Measurements from ENCODE around the gene KIF1B.

The KIF1B gene

GRCh38 chr1:10378081-10378841 lies 167.9 kb downstream of the KIF1B start:
- Histone ChIP-seq H3K4me3 (ENCODE audit: low read depth, low read length) (no peak overlapping the region), H3K27ac (no peak overlapping the region), H3K36me3 (ENCODE audit: control insufficient read depth, insufficient read depth, low read length) (no peaks in the 10 kb centered on the region), H3K9me3 (ENCODE audit: control insufficient read depth, low read length) (no peaks in the 10 kb centered on the region), H3K4me2 (ENCODE audit: low read length) (no peak overlapping the region), H2AFZ (no peak overlapping the region), H3K27me3 (ENCODE audit: control insufficient read depth, insufficient read depth, low read length) (no peaks in the 10 kb centered on the region), H3K79me2 (no peaks in the 10 kb centered on the region), H3K9ac (no peak overlapping the region), H3K4me1 (no peaks in the 10 kb centered on the region)
- no peak for TF ChIP-seq CTCF (IDR thresholded peaks at IDR 0.05)

GRCh38 chr1:10379101-10379620 lies 168.8 kb downstream of the KIF1B start:
- H3K27ac ChIP-seq, result no peak overlapping the region

GRCh38 chr1:10379676-10380075 lies 169.3 kb downstream of the KIF1B start:
- no peaks in the 10 kb centered on the region for H3K36me3 ChIP-seq (ENCODE audit: control insufficient read depth, insufficient read depth, low read length)
- no peak overlapping the region for H3K4me3 ChIP-seq (ENCODE audit: low read depth, low read length)
- no peaks in the 10 kb centered on the region for H3K9me3 ChIP-seq (ENCODE audit: control insufficient read depth, low read length)
- H3K9ac ChIP-seq, result no peak overlapping the region
- H3K79me2 ChIP-seq, result no peaks in the 10 kb centered on the region
- H2AFZ ChIP-seq, result no peak overlapping the region
- H3K4me1 ChIP-seq, result no peaks in the 10 kb centered on the region
- no peak for TF ChIP-seq CTCF (IDR thresholded peaks at IDR 0.05)
- H3K4me2 ChIP-seq (ENCODE audit: low read length), result no peak overlapping the region
- H3K27ac ChIP-seq, result no peak overlapping the region
- H3K27me3 ChIP-seq (ENCODE audit: control insufficient read depth, insufficient read depth, low read length), result no peaks in the 10 kb centered on the region

More at GRCh38 chr1:10379101-10379620, 168.8 kb downstream of the KIF1B start:
- TF ChIP-seq CTCF (IDR thresholded peaks at IDR 0.05), result no peak
- no peaks in the 10 kb centered on the region for H3K9me3 ChIP-seq (ENCODE audit: control insufficient read depth, low read length)
- no peak overlapping the region for H2AFZ ChIP-seq
- no peak overlapping the region for H3K4me3 ChIP-seq (ENCODE audit: low read depth, low read length)
- H3K27me3 ChIP-seq (ENCODE audit: control insufficient read depth, insufficient read depth, low read length), result no peaks in the 10 kb centered on the region
- H3K4me2 ChIP-seq (ENCODE audit: low read length), result no peak overlapping the region
- no peaks in the 10 kb centered on the region for H3K36me3 ChIP-seq (ENCODE audit: control insufficient read depth, insufficient read depth, low read length)
- no peak overlapping the region for H3K9ac ChIP-seq
- no peaks in the 10 kb centered on the region for H3K4me1 ChIP-seq
- H3K79me2 ChIP-seq, result no peaks in the 10 kb centered on the region

- Histone ChIP-seq H3K27ac (no peak overlapping the region), H3K27me3 (ENCODE audit: control insufficient read depth, insufficient read depth, low read length) (no peaks in the 10 kb centered on the region), H3K36me3 (ENCODE audit: control insufficient read depth, insufficient read depth, low read length) (no peaks in the 10 kb centered on the region), H3K9ac (no peak overlapping the region), H2AFZ (no peak overlapping the region), H3K4me3 (ENCODE audit: low read depth, low read length) (no peak overlapping the region), H3K4me1 (no peaks in the 10 kb centered on the region), H3K4me2 (ENCODE audit: low read length) (no peak overlapping the region), H3K79me2 (no peaks in the 10 kb centered on the region), H3K9me3 (ENCODE audit: control insufficient read depth, low read length) (no peaks in the 10 kb centered on the region)
- TF ChIP-seq CTCF (IDR thresholded peaks at IDR 0.05), result no peak
Observed at GRCh38 chr1:10380594-10381275, 170.4 kb downstream of the KIF1B start.
